Epithelial cell of proximal tubule (primary cell): ENCODE results near the gene MIER3. TPM values are rescaled to one million over a fixed set of nuclear protein-coding genes. Genes with fewer than 3 reads are reported as not detected.
A peak's percentile ranks its signal among the peaks of the same experiment; 100 is the strongest.

Experiments used
- DNase-seq: peaks from one replicate; pipeline ENCODE4 v3.0.0-alpha.2; 2011; ENCODE audit warnings: low read depth
- H3K4me3 ChIP-seq: 2 replicates; pipeline ENCODE4 v1.5.1; 2011; ENCODE audit warnings: low read depth, mild to moderate bottlenecking, low read length
- total RNA-seq: library from RNA; depleted of rRNA; stranded (reverse); fragments of >200 nt; gene quantifications from 2 replicates; pipeline ENCODE4 v1.2.3, GENCODE V29; 2015
- TF ChIP-seq, protein P1 (sequence below): conservative IDR thresholded peaks from 2 replicates; pipeline ENCODE4 v1.5.1; 2012; ENCODE audit warnings: low read depth, mild to moderate bottlenecking, low read length

MIER3 gene
- total RNA-seq, 1 donor from 2014 or later: 26.5 TPM

DNA sequence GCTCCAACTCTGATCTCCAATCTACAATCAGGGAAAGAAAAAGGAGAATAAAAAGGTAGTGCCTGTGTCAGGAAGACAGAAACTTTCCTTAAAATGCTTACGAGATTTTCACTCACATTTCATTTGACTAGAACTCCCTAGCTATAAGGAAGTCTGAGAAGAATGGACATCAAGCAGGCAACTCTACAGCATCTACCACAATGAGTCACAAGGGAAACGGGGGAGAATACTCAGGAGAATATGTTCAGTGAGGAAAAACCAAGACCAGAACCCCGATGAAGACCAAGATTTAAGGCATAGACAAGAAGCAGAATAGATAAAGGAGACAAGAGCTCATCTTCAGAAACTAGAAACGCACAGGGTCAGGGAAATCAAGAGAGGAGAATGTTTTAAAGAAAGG, 51.5 kb downstream of the MIER3 start:
- H3K4me3 ChIP-seq: no peak overlapping the region
- DNase-seq: no peak
- TF ChIP-seq, protein P1, sequence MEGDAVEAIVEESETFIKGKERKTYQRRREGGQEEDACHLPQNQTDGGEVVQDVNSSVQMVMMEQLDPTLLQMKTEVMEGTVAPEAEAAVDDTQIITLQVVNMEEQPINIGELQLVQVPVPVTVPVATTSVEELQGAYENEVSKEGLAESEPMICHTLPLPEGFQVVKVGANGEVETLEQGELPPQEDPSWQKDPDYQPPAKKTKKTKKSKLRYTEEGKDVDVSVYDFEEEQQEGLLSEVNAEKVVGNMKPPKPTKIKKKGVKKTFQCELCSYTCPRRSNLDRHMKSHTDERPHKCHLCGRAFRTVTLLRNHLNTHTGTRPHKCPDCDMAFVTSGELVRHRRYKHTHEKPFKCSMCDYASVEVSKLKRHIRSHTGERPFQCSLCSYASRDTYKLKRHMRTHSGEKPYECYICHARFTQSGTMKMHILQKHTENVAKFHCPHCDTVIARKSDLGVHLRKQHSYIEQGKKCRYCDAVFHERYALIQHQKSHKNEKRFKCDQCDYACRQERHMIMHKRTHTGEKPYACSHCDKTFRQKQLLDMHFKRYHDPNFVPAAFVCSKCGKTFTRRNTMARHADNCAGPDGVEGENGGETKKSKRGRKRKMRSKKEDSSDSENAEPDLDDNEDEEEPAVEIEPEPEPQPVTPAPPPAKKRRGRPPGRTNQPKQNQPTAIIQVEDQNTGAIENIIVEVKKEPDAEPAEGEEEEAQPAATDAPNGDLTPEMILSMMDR: no peak

DNA sequence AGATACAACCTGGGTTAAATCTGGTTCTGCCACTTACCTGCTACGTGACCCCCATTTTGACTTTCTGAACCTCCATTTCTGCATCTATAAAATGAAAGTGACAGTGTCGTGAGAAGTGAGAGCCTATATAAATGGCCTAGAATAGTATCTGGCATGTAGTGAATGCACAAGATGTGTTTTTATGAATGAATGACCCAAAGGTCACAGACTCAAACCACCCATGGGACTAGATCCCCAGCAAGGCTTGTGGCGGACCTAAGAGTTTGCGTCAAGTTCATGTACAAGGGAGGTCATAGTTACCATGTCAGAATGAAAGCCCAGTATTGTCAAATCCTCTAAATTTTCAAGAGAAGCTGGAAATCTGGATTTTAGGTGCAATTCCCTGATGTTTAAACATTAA, 53.7 kb downstream of the MIER3 start:
- DNase-seq: no peak
- TF ChIP-seq, protein P1: no peak

DNA sequence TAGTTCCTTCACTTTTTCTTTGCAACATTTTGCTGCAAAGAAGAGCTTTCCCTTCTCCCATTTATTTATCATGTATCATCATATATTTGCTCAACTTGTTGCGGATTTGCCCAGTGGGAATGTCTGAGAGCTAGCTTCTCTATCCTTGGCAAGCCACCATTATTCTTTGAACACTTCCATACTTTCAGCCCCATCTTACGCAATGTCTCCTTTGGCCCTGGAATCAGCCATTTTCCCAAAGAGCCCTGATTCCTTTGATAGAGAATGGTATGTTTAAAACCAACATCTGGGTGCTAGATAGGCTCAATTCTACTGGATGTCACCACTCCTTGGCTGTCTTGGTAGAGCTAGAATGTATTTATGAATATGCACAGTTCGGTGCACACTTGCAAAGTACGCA, 55.2 kb downstream of the MIER3 start:
- TF ChIP-seq, protein P1: no peak
- no peak for DNase-seq
- no peak overlapping the region for H3K4me3 ChIP-seq

More for the DNA sequence above, 53.7 kb downstream of the MIER3 start:
- H3K4me3 ChIP-seq: no peak overlapping the region

DNA sequence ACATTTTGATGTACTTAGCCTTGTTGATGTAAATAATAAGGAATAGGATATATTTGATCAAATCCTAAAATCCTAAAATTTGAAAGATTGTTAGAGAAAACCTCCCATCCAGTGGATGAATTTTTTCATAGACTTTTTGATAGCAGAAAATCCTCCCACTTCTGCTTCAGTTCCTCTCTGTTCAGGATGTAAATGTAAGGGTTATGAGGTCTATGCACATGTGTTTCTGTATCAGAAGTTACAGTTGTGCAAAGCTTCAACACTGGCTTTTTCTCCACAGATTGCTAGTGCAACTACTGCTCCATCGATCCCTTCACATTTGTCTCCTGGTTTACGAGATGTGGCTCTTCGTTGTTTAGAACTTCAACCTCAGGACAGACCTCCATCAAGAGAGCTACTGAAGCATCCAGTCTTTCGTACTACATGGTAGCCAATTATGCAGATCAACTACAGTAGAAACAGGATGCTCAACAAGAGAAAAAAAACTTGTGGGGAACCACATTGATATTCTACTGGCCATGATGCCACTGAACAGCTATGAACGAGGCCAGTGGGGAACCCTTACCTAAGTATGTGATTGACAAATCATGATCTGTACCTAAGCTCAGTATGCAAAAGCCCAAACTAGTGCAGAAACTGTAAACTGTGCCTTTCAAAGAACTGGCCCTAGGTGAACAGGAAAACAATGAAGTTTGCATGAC, 58.5 kb downstream of the MIER3 start:
- H3K4me3 ChIP-seq: no peak overlapping the region
- TF ChIP-seq, protein P1: no peak
- DNase-seq: no peak

DNA sequence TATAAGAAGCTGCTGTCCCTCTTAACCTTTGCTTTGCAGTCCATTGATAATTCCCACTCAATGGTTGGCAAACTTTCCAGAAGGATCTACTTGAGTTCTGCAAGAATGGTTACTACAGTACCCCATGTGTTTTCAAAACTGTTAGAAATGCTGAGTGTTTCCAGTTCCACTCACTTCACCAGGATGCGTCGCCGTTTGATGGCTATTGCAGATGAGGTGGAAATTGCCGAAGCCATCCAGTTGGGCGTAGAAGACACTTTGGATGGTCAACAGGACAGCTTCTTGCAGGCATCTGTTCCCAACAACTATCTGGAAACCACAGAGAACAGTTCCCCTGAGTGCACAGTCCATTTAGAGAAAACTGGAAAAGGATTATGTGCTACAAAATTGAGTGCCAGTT, 70.4 kb downstream of the MIER3 start:
- TF ChIP-seq, protein P1: no peak
- no peak for DNase-seq
- H3K4me3 ChIP-seq: no peak overlapping the region

DNA sequence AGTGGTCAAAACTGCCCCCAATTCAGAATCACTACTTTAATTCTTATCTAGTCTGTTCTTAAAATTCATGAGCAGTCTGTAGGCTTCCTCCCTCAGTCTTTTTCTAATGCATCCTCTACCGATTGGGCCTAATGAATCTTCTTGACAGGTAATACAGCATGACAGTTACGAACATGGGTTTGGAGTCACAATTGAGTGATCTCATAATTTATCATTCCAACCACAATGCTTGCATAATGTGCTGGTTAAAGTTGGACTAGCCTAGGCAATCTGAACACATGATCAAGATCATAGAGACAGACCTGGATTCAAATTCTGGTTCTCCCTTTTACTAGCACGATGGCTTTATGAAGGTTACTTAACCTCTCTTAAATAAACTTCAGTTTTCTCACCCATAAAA, 75.6 kb downstream of the MIER3 start:
- peak; percentile 52 for DNase-seq
- no peak overlapping the region for H3K4me3 ChIP-seq
- TF ChIP-seq, protein P1: no peak

DNA sequence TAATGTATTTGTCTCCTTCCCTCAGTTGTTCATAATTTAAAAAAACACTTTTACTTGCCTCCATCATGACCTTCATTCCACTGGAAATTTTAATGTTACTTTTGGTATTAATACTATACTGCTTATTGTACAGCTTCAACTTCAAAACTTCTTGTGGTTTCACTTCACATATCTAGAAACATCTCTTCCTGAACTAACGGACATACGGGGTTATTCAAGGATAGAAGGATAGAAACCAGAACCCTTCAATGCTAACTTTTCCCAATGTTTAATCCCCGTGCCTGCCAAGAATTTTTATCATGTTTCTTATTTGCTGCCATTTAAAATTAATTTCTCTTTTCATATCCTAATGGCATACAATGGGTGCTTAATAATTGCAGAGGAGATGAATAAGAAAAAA, 78.9 kb downstream of the MIER3 start:
- TF ChIP-seq, protein P1: no peak
- no peak for DNase-seq

More for the DNA sequence above, 78.9 kb downstream of the MIER3 start:
- no peak overlapping the region for H3K4me3 ChIP-seq
